Stimulated activated effector memory CD8-positive, alpha-beta T cell treated with anti-CD3 and anti-CD28 coated beads, Interleukin-12 subunit alpha, Interleukin-12 subunit beta, amount 100 ng/mL, for 72 hours (primary cell): ENCODE data around the gene ADAM17.

Experiments used
- ATAC-seq: fragments of 150-1000 bp; cut with Tn5 transposase; 2 replicates; pipeline ENCODE4 v1.10.0; 2021
- DNase-seq, 2 donors: peaks; one replicate each; pipeline ENCODE4 v3.0.0; 2021 to 2022; ENCODE audit warnings: low spot score in 2 of 2
- H3K27ac Mint-ChIP-seq: one replicate; pipeline ENCODE4 v1.8.0; 2022; ENCODE audit warnings: mild to moderate bottlenecking, mixed read lengths
- H3K36me3 Mint-ChIP-seq: one replicate; pipeline ENCODE4 v1.8.0; 2022; ENCODE audit warnings: mild to moderate bottlenecking, mixed read lengths
- H3K4me1 Mint-ChIP-seq: one replicate; pipeline ENCODE4 v1.8.0; 2022; ENCODE audit warnings: mixed read lengths
- H3K4me3 Mint-ChIP-seq: one replicate; pipeline ENCODE4 v1.8.0; 2022; ENCODE audit warnings: mild to moderate bottlenecking, mixed read lengths
- H3K9me3 Mint-ChIP-seq: one replicate; pipeline ENCODE4 v1.8.0; 2022; ENCODE audit warnings: mixed read lengths

Gene ADAM17

DNA sequence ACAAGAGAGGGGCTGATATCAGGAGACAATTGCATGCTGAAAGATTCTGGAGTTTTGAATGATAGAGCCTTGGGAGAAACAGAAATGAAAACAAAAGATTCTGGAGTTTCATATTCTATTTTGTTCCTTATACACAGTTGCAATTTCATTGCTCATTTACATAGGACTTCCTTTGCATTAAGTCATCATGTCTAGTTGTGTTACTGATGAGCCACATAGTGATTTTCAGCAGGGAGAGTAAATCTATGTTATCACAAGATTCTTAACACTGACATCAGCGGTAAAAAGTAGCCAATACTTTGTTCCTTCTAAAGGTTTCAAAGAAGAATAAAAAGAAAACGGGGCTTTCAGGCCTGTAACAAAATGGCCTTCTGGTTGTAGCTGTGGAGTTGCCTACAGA lies 7.1 kb downstream of the ADAM17 start:
- peak; percentile 79 for ATAC-seq
- no peak for DNase-seq
- H3K4me3 Mint-ChIP-seq = peak overlapping the region; percentile 51

DNA sequence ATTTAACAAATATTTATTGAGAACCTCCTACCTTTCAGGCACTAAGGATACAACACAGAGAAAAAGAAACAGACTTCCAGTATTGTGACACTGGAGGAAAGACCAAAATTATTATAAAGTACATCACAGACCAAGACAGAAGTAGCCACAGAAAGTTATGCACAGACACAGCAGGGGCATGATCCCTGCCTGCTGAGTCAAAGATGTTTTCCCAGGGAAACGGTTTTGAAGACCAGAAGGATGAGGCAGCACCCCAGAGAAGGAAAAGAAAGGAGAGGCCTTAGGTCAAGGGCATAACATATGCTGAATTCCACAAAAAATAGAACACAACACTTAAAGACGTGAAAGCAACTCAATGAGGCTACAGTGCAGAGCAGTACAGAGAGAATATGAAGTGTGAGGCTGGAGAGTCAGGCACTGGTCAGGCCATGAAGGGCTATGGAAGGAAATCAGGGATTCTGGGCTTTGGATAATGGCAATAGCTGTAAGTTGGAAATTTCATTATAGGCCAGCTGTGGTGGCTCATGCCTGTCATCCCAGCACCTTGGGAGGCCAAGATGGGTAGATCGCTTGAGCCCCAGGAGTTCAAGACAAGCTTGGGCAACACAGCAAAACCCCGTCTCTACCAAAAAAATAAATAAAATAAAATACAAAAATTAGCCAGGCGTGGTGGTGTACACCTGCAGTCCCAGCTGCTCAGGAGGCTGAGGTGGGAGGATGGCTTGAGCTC lies 8.2 kb downstream of the ADAM17 start:
- no peaks in the 10 kb centered on the region for H3K9me3 Mint-ChIP-seq
- ATAC-seq (no peak), DNase-seq (no peak)
- peak overlapping the region; percentile 63 for H3K27ac Mint-ChIP-seq
- H3K36me3 Mint-ChIP-seq = peaks cover 38% of the 10 kb centered on the region
- H3K4me1 Mint-ChIP-seq = peaks cover 69% of the 10 kb centered on the region
- H3K4me3 Mint-ChIP-seq = peak overlapping the region; percentile 51

More for the DNA sequence above, 7.1 kb downstream of the ADAM17 start:
- Mint-ChIP-seq H3K36me3 (peaks cover 35% of the 10 kb centered on the region), H3K27ac (peak overlapping the region; percentile 63), H3K4me1 (peaks cover 74% of the 10 kb centered on the region), H3K9me3 (no peaks in the 10 kb centered on the region)

DNA sequence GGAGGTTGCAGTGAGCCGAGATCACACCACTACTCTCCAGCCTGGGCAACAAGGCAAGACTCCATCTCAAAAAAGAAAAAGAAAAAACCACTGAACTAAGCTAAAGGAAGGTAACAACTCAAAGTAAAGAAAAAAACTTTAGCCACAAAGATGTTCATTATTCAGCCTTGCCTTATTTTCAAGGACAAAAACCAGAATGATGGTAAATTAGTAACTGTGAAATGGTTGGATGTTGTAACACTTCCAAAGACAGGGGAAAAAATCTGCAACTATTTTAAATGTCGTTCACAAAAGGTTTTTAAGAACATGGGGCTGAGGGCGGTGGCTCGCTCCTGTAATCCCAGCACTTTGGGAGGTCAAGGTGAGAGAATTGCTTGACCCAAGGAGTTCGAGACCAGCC lies 10.1 kb downstream of the ADAM17 start:
- DNase-seq = no peak
- ATAC-seq = no peak
- peaks cover 54% of the 10 kb centered on the region for H3K4me1 Mint-ChIP-seq
- peaks cover 45% of the 10 kb centered on the region for H3K36me3 Mint-ChIP-seq
- H3K27ac Mint-ChIP-seq = no peak overlapping the region
- no peak overlapping the region for H3K4me3 Mint-ChIP-seq
- H3K9me3 Mint-ChIP-seq = no peaks in the 10 kb centered on the region

DNA sequence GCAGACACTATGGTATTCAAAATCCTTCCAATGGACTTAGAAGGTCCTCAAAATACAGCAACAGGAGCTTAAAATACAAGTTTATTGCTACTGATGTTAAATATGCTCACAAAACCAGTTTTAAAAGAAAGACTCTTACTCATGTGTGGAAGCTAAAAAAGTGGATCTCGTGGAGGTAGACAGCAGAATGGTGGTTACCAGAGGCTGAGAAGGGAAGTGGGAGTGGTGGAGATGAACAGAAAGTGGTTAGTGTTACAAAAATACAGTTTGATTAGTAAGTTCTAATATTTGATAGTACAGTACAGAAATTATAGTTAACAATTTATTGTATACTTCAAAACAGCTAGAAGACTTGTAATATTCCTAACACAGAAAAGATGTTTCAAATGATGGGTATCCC lies 12.1 kb downstream of the ADAM17 start:
- Mint-ChIP-seq H3K9me3 (no peaks in the 10 kb centered on the region), H3K4me3 (no peak overlapping the region), H3K4me1 (peaks cover 43% of the 10 kb centered on the region), H3K27ac (no peak overlapping the region), H3K36me3 (peaks cover 52% of the 10 kb centered on the region)
- no peak for ATAC-seq
- DNase-seq = no peak

DNA sequence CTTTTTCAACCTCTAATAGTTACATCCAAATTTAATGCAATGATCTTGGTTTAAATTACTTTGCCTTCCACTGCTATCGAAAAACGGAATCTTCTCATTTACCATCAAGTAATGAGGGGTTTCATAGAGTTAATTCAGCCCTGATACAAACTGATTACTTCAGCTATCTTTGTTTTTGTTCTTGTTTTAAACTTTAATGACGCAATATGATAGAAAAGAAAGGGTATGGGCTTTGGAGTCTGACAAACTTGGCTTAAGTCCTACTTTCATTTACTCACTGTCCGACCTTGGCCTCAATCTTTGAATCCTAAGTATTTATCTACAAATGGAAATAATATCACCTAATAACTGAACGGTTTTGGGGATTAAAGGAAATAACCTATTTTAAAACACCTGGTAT lies 16.1 kb downstream of the ADAM17 start:
- ATAC-seq (no peak), DNase-seq (no peak)
- peak overlapping the region; percentile 29 for H3K27ac Mint-ChIP-seq
- peaks cover 17% of the 10 kb centered on the region for H3K4me1 Mint-ChIP-seq
- H3K36me3 Mint-ChIP-seq = peaks cover 85% of the 10 kb centered on the region
- H3K9me3 Mint-ChIP-seq = no peaks in the 10 kb centered on the region
- no peak overlapping the region for H3K4me3 Mint-ChIP-seq

DNA sequence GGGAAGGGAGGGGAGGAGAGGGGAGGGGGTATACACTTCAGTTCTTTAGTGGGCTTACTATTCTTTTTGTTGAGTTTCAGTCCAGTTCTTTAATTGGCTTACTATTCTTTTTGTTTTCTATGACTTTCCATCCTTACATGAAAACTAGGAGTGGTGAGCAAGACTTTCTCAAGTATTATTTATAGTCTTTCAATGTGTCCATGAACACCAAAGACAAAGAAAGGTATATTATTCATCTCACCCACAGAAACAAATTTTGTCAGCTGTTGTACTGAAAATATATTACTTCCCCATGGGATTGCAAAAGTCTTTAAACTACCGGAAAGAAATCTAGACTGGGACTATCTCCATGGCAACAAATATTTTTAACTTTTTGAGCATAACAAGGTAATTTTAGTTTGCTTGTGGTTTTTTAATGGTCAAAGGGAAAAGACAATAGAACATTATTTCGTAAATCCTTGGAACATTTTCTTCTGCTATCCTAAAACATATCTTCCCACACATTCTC lies 17.6 kb downstream of the ADAM17 start:
- no peaks in the 10 kb centered on the region for H3K9me3 Mint-ChIP-seq
- no peak overlapping the region for H3K4me3 Mint-ChIP-seq
- peaks cover 91% of the 10 kb centered on the region for H3K36me3 Mint-ChIP-seq
- peaks cover 12% of the 10 kb centered on the region for H3K4me1 Mint-ChIP-seq
- no peak for ATAC-seq
- peak overlapping the region; percentile 56 for H3K27ac Mint-ChIP-seq
- no peak for DNase-seq

DNA sequence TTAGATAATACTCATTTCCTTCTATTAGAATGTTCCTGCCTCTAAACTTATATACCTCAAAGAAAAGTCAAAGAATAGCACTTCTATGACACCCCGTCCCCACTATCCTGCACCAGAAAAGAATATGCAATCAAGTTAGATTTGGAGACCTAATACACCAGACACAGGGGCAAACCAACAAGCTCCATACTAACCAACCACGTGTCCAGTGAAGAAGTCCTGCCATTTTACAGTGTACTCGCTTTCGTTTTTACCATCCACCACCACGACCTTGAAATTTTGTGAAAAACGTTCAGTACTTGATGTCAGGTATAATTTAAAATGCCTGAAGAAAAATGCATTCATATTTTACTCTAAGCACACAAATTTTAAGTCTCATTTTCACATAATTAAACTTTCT lies 19.1 kb downstream of the ADAM17 start:
- no peak overlapping the region for H3K4me3 Mint-ChIP-seq
- no peaks in the 10 kb centered on the region for H3K9me3 Mint-ChIP-seq

DNA sequence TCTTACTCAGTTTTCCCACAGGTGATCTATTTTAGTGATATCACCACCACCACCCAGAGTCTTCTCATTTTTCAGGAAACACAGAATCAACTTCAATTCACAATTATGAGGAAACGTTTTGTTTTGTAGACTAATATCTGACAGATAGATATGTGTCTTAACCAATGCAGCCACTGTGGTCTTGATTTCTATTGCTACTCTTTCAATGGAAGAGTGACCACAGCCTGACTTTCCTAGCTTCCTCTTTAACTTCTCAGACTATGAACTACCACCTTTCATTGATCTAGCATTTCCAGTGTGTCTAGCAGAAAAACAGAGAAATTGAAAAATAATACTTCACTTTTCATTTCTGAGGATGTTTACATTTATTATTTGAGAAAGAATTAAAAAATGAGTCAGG lies 20.5 kb downstream of the ADAM17 start:
- peak overlapping the region; percentile 23 for H3K27ac Mint-ChIP-seq
- DNase-seq (no peak), ATAC-seq (no peak)
- peaks cover 88% of the 10 kb centered on the region for H3K36me3 Mint-ChIP-seq
- H3K4me1 Mint-ChIP-seq = peaks cover 11% of the 10 kb centered on the region
- H3K4me3 Mint-ChIP-seq = no peak overlapping the region
- H3K9me3 Mint-ChIP-seq = no peaks in the 10 kb centered on the region

More for the DNA sequence above, 19.1 kb downstream of the ADAM17 start:
- Mint-ChIP-seq H3K4me1 (peaks cover 11% of the 10 kb centered on the region), H3K27ac (peak overlapping the region; percentile 71), H3K36me3 (peaks cover 91% of the 10 kb centered on the region)
- DNase-seq (no peak), ATAC-seq (no peak)

DNA sequence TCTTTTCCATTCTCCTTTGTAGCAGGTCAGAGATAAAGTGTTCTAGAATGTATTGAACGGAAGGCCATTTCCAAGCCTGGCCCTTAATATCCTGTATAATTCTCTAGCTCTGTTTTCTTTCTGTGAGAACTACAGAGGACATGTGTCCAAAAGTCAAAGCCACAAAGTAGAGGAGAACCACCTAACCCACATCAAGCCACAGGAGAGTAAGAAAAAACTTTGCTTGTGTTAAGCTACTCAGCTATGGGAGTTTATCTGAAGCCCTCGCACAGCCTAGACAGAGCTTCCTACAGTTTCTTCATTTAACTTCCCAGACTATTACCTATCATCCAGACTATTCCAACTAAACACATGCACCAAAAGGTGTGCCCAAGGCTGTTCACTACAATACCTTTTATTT lies 22.0 kb downstream of the ADAM17 start:
- no peak for DNase-seq
- Mint-ChIP-seq H3K27ac (no peak overlapping the region), H3K4me3 (no peak overlapping the region), H3K36me3 (peaks cover 92% of the 10 kb centered on the region), H3K9me3 (no peaks in the 10 kb centered on the region), H3K4me1 (peaks cover 16% of the 10 kb centered on the region)
- no peak for ATAC-seq

DNA sequence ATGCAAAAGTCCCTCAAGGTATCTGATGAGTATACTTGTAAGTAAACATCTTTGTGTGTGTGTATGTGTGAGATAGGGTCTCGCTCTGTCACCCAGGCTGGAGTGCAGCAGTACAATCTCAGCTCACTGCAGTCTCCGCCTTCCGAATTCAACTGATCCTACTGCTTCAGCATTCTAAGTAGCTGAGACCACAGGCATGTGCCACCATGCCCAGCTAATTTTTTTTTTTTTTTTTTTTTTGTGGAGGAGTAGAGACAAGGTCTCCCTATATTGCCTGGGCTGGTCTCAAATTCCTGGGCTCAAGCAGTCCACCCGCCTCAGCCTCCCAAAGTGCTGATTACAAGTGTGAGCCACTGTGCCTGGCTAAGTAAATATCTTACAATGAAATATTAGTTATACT lies 23.2 kb downstream of the ADAM17 start:
- ATAC-seq (no peak), DNase-seq (no peak)
- Mint-ChIP-seq H3K9me3 (no peaks in the 10 kb centered on the region), H3K27ac (no peak overlapping the region), H3K4me3 (no peak overlapping the region), H3K36me3 (peaks cover 96% of the 10 kb centered on the region), H3K4me1 (peaks cover 16% of the 10 kb centered on the region)

DNA sequence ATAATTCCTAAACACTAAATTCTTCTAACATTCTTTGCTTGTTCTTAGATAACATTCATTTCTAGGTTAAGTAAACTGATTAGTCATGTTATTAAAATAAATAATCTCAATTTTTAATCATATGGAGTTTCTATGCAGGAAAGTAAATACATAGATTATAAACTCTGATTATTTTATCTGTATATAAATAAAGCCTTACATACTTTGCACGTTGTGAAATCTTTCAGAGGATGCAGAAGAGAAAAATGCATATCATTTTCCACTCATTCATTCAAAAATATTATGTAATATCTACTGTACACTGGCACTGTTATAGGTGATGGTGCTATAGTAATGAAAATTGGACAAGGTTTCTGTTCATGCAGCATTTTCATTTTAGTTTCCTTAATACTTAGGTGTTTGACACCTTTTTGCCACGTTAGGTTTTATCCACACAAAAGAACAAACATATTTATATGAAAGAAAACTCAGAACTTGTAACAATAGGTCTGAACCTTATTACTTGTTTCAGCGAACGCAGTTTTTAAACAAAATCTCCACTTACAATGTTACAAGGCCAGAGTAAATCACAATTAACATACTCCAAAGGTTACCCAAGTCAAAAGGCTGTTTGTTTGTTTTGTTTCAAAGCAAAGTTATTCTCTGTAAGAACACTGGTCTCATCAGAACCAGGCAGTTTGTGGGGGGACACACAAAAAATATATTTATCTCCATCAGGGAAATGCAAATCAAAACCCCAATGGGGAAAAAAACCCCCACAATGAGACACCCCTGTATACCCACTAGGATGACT lies 27.4 kb downstream of the ADAM17 start:
- H3K4me3 Mint-ChIP-seq = no peak overlapping the region
- H3K36me3 Mint-ChIP-seq = peaks cover 96% of the 10 kb centered on the region

DNA sequence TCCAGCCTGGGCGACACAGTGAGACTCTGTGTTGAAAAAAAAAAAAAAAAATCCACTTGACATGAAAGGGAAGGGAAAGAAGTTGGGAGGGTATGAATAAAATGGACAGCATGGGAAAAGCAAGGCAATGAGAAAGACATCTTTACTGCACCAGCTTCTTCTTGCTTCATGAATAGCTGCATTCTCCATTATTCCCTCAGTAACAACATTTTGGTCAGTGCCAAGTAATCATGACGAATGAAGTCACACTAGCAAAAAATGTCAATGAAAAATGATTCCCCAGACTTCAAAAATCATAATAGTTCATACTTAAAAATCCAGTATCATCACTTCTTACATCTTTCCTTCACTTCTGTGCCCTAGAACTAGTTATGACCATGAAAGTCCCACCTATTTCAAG lies 30.4 kb downstream of the ADAM17 start:
- DNase-seq = no peak
- H3K4me1 Mint-ChIP-seq = peaks cover 5% of the 10 kb centered on the region
- no peak overlapping the region for H3K4me3 Mint-ChIP-seq
- no peak overlapping the region for H3K27ac Mint-ChIP-seq
- H3K36me3 Mint-ChIP-seq = peaks cover 99% of the 10 kb centered on the region
- H3K9me3 Mint-ChIP-seq = no peaks in the 10 kb centered on the region
- ATAC-seq = no peak

More for the DNA sequence above, 27.4 kb downstream of the ADAM17 start:
- ATAC-seq = no peak
- H3K9me3 Mint-ChIP-seq = no peaks in the 10 kb centered on the region
- H3K27ac Mint-ChIP-seq = peak overlapping the region; percentile 32
- H3K4me1 Mint-ChIP-seq = peaks cover 5% of the 10 kb centered on the region
- no peak for DNase-seq

DNA sequence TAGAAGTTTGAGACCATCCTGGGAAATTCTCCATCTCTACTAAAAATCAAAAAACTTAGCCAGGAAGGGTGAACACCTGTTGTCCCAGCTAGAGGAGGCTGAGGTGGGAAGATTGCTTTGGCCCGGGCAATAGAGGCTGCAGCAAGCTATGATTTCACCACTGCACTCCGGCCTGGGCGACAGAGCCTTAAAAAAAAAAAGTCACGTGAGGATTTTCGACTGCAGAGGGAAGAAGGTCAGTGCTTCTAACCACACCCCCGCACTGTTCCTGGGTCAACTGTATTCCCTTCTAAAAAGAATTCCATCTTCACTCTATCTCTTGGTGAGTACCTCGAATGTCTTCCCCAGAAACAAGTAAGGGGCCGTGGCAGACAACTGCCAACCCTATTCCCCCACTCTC lies 31.3 kb downstream of the ADAM17 start:
- Mint-ChIP-seq H3K4me3 (no peak overlapping the region), H3K9me3 (no peaks in the 10 kb centered on the region), H3K36me3 (peaks cover 100% of the 10 kb centered on the region), H3K4me1 (peaks cover 3% of the 10 kb centered on the region), H3K27ac (no peak overlapping the region)
- no peak for ATAC-seq
- no peak for DNase-seq

DNA sequence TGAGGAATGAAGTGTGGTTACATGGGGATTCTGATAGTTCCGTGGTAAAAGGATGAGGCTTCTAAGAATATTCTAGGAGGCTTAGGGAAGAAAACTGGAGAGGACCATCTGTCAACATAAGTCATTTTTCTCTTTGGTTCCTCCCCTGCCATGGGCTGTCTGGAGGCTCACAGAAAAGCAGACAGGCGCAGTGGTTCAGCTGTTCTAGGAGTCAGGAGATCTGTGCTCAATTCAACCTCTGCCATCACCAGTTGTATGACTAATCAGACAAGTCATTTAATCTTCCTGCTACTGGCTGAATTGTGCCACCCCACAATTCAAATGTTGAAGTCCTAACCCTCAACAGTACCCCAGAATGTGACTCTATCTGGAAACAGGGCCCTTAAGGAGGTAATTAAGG lies 36.4 kb downstream of the ADAM17 start:
- Mint-ChIP-seq H3K4me3 (no peak overlapping the region), H3K36me3 (peaks cover 100% of the 10 kb centered on the region), H3K27ac (peak overlapping the region; percentile 32)

DNA sequence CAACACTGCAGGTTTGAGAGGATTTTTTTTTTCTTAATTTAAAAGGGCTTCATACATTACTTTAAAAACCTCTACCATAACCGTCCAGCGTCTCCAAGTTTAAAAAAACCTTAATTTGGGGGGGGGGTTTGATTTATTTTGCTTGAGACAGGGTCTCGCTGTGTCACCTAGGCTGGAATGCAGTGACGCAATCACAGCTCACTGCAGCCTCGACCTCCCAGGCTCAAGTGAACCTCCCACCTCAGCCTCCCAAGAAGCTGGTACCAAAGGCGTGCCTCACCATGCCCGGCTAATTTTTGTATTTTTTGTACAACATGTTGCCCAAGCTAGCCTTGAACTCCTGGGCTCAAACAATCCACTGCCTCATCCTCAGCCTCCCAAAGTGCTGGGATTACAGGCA lies 36.9 kb downstream of the ADAM17 start:
- DNase-seq (no peak), ATAC-seq (no peak)
- Mint-ChIP-seq H3K9me3 (no peaks in the 10 kb centered on the region), H3K4me3 (no peak overlapping the region), H3K36me3 (peaks cover 100% of the 10 kb centered on the region), H3K4me1 (no peaks in the 10 kb centered on the region), H3K27ac (no peak overlapping the region)

More for the DNA sequence above, 36.4 kb downstream of the ADAM17 start:
- no peaks in the 10 kb centered on the region for H3K9me3 Mint-ChIP-seq
- no peaks in the 10 kb centered on the region for H3K4me1 Mint-ChIP-seq
- no peak for DNase-seq
- ATAC-seq = peak; percentile 53

DNA sequence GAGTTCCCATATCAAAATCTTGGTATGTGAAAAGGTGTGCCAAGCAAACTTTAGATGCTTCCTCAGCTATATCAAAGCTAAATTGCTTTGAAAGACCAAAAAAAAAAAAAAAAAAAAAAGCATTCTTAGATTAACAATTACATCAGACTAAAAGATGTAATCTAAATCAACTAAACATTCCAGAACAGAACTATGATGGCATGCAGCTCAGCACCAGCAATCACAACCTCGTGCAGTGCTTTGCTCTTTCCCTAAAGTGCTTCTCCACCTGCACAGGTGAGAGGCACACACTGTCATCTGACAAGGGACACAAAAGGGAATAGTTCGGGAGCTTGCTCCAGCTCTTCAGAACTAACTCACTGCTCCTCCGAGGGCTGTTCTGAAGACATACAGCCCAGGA lies 37.5 kb downstream of the ADAM17 start:
- ATAC-seq (no peak), DNase-seq (no peak)
- no peaks in the 10 kb centered on the region for H3K9me3 Mint-ChIP-seq
- H3K27ac Mint-ChIP-seq = no peak overlapping the region
- peaks cover 100% of the 10 kb centered on the region for H3K36me3 Mint-ChIP-seq
- no peaks in the 10 kb centered on the region for H3K4me1 Mint-ChIP-seq
- no peak overlapping the region for H3K4me3 Mint-ChIP-seq
